DMS114 treated with DMSO at 0.1 percent for 48 hours (cell line): ENCODE measurements around the gene IGFBP5.

Source experiments
- DNase-seq: peaks from one replicate; lab custom pipeline; 2025; ENCODE audit not compliant: unreplicated experiment; lab: John Stamatoyannopoulos, UW

The IGFBP5 gene

DNA sequence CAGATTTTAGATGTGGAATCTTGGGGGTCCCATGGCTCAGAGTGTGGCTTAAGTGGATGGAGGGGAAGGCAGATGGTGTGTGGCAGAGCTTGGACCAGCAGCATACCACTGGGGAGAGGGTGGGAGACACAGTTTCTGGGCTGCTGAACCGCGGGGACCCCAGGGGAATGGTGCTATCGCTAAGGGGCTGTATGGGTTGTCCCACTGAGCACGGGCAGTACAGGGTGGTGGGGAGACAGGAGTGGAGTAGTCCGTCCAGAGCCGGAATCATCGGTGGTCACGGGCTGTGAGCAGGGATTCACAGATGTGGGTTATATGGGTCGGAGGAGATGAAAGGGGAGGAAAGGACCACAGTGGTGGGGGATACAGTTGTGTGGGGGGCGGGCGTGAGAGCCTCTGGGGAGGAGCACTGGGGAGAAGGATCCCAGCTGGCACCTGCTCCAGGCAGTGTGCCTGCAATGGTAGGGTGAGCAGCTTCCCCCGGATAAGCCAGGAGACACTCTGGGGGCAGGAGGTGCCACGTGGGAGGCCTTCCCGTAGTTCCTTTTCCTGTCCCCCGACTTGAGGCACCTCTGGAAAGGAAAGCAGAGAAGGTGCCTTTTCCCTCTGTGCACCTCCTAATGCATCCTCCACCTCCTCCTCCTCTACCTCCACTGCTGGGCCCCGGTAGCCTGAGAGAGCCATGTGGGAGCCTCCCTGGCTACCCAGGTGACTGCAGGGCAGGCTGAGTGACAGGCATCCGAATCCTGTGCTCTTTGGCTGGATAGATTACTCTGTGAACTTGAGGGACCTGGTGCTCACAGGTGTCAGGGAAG, 24.9 kb downstream of the IGFBP5 start:
- no peak for DNase-seq

DNA sequence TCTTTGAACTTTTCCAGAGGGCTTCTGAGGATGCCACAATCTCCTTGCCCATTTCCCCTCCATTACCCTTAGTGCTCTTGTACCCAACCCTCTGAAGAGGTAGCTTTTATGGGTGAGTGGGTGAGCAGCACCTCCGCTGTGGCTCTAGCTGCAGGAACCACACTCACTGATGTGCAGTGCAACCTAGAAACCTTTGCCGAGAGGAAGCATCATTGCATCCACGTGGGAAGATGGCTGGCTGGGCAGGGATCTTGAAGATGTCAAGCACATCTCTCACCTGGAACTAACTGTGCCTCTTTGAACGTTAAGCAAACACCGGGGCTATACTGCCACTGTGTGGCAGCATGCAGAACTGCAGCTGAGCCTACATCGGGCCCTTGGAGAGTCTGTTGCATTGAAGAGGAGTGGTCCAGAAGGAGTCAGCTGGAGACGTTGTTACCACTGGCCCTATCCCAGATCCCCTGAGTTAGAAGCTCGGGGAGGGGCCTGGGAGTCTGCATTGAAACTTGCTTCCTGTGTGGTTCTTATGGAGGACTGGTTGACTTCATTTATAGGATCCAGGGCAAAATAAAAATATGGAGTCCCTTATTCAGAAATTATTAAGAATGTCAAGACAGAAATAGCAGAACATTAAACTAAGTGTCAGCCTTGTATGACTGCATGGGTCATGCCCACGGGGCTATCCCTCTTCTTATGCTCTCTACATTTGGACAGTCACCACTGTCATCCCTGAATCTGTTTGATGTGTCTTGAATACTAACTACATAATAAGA, 28.7 kb downstream of the IGFBP5 start:
- DNase-seq: peak; percentile 38

- DNase-seq: no peak
Observed at GRCh38 chr2:216665717-216666116, 29.6 kb downstream of the IGFBP5 start.

DNA sequence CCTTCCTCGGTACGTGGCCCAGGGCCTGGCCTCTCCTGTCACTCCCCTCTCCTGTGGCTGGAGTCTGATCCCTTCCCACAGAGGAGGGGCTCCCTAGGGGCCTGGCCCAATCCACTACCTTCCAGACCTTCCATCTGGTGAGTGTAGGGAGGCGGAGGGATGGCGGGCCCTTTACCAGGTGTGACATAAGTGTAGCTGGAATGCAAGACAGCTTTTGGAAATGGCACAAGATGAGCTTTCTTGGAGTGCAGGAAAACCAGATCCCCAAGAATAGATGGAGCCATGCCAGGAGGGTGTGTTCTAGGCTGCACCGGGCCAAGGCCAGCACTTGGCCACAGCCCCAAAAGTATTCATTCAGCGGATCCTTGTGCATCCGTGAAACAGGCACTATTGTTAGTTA, 30.1 kb downstream of the IGFBP5 start:
- DNase-seq: no peak

DNA sequence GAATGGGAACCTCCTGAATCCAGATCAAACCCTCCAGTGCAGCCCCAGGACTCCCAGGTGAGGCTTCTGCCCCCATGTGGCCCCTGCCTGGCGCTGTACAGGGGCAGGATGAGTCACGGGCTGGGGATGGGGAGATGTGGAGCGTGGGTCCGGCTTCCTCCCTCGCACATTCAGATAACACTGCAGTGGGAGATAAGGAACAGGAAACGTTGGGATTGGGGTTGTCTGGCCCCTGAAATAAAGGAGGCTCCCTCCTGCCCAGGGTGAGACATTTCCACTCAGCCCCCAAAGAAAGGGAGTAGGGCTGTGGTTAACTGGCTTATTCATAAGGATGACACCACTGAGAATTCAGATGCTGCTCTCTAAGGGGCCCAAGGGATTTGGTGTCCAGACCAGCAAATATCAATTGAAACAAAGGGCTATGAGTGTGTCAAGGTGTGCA, 30.7 kb downstream of the IGFBP5 start:
- DNase-seq: no peak

DNA sequence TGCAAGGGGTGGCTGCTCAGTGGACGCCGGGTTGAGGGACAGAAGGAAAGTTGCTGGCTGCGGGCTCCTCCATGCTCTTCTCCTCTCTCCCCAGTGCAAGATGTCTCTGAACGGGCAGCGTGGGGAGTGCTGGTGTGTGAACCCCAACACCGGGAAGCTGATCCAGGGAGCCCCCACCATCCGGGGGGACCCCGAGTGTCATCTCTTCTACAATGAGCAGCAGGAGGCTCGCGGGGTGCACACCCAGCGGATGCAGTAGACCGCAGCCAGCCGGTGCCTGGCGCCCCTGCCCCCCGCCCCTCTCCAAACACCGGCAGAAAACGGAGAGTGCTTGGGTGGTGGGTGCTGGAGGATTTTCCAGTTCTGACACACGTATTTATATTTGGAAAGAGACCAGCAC, 31.5 kb downstream of the IGFBP5 start:
- no peak for DNase-seq

DNA sequence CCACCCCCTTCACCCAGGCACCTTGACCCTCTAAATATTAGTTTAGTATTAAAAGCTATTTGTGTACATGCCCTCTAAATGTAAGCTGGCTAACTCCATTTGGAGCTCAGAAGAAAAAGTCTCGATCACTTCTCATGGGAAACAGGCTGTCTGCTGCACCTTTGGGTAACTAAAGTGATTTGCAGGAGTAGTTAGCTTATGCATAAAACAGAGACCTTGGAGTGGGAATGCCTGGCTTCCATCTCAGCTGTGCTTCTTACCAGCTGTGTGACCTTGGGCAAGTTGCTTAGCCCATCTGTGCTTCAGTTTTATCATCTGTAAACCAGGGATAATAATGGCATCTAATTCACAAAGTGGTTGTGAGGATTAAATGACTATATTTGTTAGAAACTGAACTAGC, 32.2 kb downstream of the IGFBP5 start:
- DNase-seq: no peak

DNA sequence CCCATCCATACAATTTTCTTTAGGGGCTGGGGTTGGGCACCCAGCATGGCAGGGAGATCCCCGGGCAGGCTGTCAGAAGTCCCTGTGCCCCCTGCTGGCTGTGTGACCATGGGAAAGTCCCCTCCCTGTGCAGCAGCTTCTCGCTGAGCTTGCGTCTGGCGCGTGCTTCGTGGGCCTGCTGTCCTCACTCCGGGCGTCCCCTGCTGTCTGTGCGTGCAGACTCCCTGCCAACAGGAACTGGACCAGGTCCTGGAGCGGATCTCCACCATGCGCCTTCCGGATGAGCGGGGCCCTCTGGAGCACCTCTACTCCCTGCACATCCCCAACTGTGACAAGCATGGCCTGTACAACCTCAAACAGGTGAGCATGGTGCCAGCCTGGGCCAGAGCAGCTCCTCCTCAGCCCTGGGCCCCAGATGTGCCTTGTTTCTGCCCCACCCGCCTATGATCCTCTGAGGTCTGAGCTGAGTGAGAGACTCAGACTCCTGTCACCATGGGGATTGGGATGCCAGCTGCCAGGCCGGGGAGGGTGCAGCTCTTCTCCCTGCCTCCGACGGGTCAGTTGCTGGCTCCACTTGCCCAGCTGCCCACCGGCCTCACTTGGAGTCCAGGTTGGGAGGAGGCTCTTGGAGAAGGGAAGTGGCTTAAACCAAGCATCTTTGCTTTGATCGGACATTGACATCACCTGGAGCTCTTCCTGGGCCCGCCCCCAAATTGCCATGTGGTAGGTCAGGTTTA, 33.5 kb downstream of the IGFBP5 start:
- DNase-seq: no peak

DNA sequence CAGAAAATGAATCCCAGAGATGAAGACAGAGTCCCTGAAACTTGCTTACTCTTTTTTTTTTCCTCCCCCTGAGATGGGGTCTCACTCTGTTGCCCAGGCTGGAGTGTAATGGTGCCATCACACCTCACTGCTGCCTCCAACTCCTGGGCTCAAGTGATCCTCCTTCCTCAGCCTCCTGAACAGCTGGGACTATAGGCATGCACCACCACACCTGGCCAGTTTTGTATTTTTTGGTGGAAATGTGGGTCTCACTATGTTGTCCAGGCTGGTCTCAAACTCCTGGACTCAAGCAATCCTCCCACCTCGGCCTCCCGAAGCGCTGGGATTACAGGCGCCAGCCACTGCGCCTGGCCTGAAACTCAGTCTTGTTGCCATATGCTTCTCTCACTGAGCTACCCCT, 34.3 kb downstream of the IGFBP5 start:
- no peak for DNase-seq

GRCh38 chr2:216660496-216660895, 34.9 kb downstream of the IGFBP5 start:
- no peak for DNase-seq

DNA sequence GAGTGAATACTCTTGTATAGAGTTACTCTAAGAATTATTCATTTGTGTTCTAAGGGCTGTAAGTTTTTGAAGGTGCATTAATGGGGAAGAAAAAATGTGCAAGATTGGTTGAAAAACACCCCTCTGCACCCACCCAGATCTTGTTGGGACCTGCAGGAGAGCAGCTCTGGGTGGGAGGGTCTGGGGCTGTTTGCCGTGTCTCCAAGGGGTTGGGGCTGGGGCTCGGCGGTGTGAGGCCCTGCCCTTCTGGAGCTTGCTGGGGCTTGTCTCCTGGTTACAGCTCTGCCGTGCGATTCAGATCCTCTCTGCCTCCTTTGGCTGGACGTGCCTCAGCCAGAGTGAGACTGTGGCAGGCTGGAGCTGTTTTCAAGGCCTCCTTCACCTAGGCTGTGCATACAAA, 36.1 kb downstream of the IGFBP5 start:
- DNase-seq: no peak

DNA sequence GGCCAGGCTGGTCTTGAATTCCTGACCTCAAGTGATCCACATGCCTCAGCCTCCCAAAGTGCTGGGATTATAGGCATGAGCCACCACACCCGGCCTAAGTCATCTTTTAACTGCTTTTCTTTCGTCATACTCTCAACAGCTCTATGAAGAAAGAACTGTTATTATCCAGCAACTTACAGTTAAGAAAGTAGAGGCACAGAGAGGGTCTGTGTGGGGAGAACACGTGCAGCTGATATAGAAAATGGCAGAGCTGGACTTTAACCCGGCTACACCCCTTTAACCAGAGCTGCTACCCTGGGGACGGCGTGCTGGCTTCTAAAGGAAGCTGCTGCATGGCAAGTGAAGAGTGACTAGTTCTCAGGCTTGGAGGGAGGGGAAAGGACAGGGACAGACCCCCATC, 36.6 kb downstream of the IGFBP5 start:
- no peak for DNase-seq

DNA sequence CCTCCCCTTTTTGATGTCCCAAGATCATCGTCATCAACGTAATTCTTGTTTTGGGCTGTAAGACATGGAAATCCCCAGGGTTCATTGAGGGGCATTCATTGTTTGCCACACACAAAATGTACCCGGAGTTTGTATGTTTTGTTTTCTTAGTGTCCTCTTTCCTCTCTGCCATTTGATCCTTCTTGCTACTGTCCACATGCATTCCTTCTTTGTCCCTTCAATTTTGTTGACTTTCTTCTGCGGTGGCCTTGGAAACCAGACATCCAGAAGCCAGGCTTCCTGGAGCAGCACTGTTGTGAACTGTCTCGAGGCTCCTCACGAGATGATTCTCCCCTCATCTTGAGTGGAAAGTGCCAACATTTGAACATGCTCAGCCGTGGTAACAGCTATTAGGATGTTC, 37.4 kb downstream of the IGFBP5 start:
- DNase-seq: no peak

GRCh38 chr2:216657086-216657855, 38.1 kb downstream of the IGFBP5 start:
- no peak for DNase-seq

DNA sequence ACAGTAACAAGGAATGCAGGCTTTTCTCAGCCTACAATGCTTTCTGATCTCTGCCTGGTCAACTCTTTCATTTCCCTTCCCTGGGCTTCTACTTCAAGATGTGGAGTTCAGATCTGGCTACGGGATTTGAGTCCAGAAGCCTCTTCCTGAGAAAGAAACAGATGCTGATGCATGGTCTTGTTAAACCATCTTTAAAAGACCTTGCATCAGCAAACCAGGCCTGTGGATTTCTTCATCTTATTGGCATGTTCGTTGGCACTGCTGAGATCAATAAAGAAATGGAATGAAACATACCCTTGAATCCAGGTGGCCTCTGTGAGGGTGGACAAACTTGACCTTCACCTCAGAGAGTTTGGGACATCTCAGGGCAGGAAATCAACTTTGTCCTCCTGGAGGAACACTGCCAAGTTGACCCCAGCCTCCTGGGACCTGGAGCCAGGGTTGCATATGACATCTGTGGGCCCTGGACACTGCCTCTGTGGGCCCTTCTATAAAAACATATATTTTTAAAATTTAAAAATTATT, 40.8 kb downstream of the IGFBP5 start:
- DNase-seq: no peak

DNA sequence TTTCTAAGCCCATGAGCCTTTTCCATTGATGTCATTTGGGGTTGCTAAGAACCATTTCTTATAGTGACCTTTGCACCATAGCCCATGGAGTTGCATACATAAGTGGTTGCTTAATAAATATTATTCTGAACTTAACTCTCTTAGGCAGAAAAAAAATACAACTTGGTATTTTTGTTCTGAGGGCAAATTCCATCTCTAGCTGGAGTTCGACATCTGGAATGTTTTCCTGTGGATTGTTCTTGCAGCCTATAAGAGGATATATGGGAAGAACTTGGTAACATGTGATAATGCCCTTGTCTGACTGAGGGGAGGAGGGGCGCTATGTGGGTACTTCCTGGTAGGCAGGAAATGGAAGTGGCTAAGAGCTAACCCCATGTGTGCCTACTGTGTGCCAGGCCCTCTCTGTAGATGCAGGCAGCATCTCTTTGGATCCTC, 41.4 kb downstream of the IGFBP5 start:
- no peak for DNase-seq

GRCh38 chr2:216653093-216653799, 42.1 kb downstream of the IGFBP5 start:
- no peak for DNase-seq

GRCh38 chr2:216652566-216652965, 42.8 kb downstream of the IGFBP5 start:
- DNase-seq: no peak

DNA sequence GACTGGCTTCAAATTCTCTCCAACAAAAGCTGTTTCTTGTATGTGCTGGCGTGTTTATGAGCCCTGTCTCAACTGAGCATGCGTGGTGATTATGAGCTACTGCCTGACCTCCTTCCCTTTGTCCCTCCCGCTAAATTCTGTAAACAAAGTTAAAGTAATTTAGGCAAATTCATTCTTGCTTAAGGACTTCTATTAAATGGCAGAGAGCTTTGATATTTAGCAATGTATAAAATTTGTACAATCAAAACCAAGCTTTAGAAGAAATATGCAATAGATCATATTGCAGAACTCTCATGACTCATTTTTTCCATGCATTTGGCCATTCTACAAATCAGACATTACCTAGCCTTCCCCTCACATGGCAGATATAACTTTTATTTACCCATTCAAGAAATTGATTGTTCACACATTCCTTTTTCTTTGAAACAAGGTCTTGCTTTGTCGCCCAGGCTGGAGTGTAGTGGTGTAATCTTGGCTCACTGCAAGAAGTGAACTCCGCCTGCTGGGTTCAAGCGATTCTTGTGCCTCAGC, 43.9 kb downstream of the IGFBP5 start:
- no peak for DNase-seq
